Bronchial epithelial cell (primary cell): ENCODE measurements around the gene ITGAL. TPM values are rescaled to one million over a fixed set of nuclear protein-coding genes. Genes with fewer than 3 reads are reported as not detected.

ENCODE experiments used
- DNase-seq: peaks from one replicate; pipeline ENCODE4 v3.0.0-alpha.2; 2010; ENCODE audit warnings: low read depth
- FAIRE-seq: peaks from 2 replicates; lab custom pipeline; 2011; peaks lifted over from hg19 to GRCh38; lab: Jason Lieb, UNC
- H3K27me3 ChIP-seq: 2 replicates; pipeline ENCODE4 v1.5.1; 2011; ENCODE audit warnings: low read length; ENCODE audit not compliant: control insufficient read depth, insufficient read depth
- H3K36me3 ChIP-seq: 2 replicates; pipeline ENCODE4 v1.5.1; 2011; ENCODE audit warnings: low read length; ENCODE audit not compliant: control insufficient read depth, insufficient read depth
- H3K4me3 ChIP-seq: 2 replicates; pipeline ENCODE4 v1.5.1; 2011; ENCODE audit warnings: mild to moderate bottlenecking, low read depth, low read length, control low read depth
- total RNA-seq: library from RNA; depleted of rRNA; stranded (reverse); fragments of >200 nt; gene quantifications from 2 replicates; pipeline ENCODE4 v1.2.1, GENCODE V29; 2014
- TF ChIP-seq, protein P1 (sequence below): IDR thresholded peaks from 2 replicates; pipeline ENCODE4 v1.5.1; 2011; ENCODE audit warnings: mild to moderate bottlenecking, moderate library complexity, low read length, control low read depth, inconsistent platforms; ENCODE audit not compliant: insufficient read depth, severe bottlenecking

ITGAL gene
- total RNA-seq, 1 donor from 2014 or later: not detected

DNA sequence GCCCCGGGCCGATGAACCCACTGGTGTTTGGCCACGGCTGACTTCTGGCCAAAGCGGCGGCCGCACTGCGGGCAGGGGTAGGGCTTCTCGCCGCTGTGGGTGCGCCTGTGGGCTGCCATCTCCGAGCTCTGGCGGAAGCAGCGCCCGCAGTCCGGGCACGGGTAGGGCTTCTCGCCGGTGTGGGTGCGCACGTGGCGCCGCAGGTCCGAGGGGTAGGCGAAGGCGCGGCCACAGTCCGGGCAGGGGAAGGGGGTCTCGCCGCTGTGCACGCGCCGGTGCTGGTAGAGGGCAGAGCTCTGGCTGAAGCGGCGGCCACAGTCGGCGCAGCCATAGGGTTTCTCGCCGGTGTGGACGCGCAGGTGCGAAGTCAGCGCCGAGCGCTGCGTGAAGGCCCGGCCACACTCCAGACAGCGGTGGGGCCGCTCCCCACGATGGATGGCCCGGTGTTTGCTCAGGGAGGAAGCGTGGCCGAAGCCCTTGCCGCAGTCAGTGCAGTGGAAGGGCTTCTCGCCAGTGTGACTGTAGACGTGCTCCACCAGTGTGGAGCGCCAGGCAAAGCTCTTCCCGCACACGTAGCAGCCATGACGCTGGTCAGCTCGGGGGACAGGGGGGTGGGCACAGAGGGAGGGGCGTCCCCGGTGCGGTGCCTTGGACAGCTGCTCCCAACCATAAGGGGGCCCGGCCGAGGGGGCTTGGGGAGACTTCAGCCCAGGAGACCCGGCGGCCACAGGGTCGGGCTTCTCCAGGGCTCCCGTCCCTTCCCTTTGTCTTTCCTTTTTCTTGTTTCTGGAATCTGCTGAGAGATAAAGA lies 83.0 kb downstream of the ITGAL start:
- no peak for DNase-seq
- no peaks in the 10 kb centered on the region for H3K27me3 ChIP-seq
- TF ChIP-seq, protein P1, sequence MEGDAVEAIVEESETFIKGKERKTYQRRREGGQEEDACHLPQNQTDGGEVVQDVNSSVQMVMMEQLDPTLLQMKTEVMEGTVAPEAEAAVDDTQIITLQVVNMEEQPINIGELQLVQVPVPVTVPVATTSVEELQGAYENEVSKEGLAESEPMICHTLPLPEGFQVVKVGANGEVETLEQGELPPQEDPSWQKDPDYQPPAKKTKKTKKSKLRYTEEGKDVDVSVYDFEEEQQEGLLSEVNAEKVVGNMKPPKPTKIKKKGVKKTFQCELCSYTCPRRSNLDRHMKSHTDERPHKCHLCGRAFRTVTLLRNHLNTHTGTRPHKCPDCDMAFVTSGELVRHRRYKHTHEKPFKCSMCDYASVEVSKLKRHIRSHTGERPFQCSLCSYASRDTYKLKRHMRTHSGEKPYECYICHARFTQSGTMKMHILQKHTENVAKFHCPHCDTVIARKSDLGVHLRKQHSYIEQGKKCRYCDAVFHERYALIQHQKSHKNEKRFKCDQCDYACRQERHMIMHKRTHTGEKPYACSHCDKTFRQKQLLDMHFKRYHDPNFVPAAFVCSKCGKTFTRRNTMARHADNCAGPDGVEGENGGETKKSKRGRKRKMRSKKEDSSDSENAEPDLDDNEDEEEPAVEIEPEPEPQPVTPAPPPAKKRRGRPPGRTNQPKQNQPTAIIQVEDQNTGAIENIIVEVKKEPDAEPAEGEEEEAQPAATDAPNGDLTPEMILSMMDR: no peak
- no peak for FAIRE-seq
- peaks cover 5% of the 10 kb centered on the region for H3K36me3 ChIP-seq
- no peak overlapping the region for H3K4me3 ChIP-seq

GRCh38 chr16:30556125-30556473 lies 83.6 kb downstream of the ITGAL start:
- FAIRE-seq (no peak), DNase-seq (no peak)
- TF ChIP-seq, protein P1: no peak
- Histone ChIP-seq H3K27me3 (no peaks in the 10 kb centered on the region), H3K4me3 (no peak overlapping the region), H3K36me3 (peaks cover 5% of the 10 kb centered on the region)

DNA sequence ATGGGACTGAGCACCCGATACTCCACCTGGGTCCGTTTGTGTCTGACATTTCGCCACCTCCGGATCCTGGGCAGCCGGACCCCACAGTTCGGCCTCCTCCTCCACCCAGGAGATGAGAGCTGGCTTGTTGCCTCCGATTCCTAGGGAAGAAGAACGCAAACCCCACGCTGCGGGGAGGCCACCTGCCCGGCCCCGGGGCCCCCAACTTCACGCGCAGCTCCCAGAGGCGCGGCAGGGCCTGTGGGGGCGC lies 85.1 kb downstream of the ITGAL start:
- FAIRE-seq (no peak), DNase-seq (no peak)
- peaks cover 5% of the 10 kb centered on the region for H3K36me3 ChIP-seq
- TF ChIP-seq, protein P1: no peak
- H3K4me3 ChIP-seq: peak overlapping the region; percentile 82
- H3K27me3 ChIP-seq: no peaks in the 10 kb centered on the region

- FAIRE-seq (no peak), DNase-seq (peak; percentile 93)
- peak within 1 kb of the TSS; percentile 82 for H3K4me3 ChIP-seq
- TF ChIP-seq, protein P1: no peak
- H3K36me3 ChIP-seq: peaks cover 5% of the 10 kb centered on the region
- H3K27me3 ChIP-seq: no peaks in the 10 kb centered on the region
Measured at GRCh38 chr16:30557957-30558788, 85.6 kb downstream of the ITGAL start, which contains the start of gene ZNF764. ZNF764 (minus strand) TSS chr16:30558374; CDS start chr16:30558182, 192 bp downstream.

- Histone ChIP-seq H3K36me3 (peaks cover 5% of the 10 kb centered on the region), H3K27me3 (no peaks in the 10 kb centered on the region), H3K4me3 (peak overlapping the region; percentile 20)
- TF ChIP-seq, protein P1: no peak
- DNase-seq (no peak), FAIRE-seq (no peak)
Measured at GRCh38 chr16:30558789-30559377, 86.3 kb downstream of the ITGAL start.
